Panc1 (cell line): ENCODE measurements around the gene IP6K2. TPM values are rescaled to one million over a fixed set of nuclear protein-coding genes. Genes with fewer than 3 reads are reported as not detected.
"Not testable (repeated sequence)": the region's sequence is repeated elsewhere in the genome, so short reads cannot be mapped to it uniquely, and the experiment has no call there.

Experiments used
- ATAC-seq: fragments of 200-7000 bp; cut with Tn5 transposase; 2 replicates; pipeline ENCODE4 v1.9.1; 2020; ENCODE audit warnings: mild to moderate bottlenecking, moderate library complexity
- BruUV-seq: library from RNA; stranded (reverse); fragments of 400-500 nt; replicated peaks from 2 replicates; lab custom pipeline; 2021; lab: Mats Ljungman, UMichigan
- CTCF ChIA-PET: fragments of 300-600 bp; sonication (Branson Sonifier 250); formaldehyde crosslinking; loops from one replicate; lab custom pipeline; 2022; ENCODE audit warnings: antibody characterized with exemption; lab: Charles Lee
- POLR2A ChIA-PET: fragments of 300-600 bp; sonication (Branson Sonifier 250); formaldehyde crosslinking; loops from one replicate; lab custom pipeline; 2022; ENCODE audit warnings: antibody characterized with exemption; lab: Charles Lee
- DNase-seq: peaks from one replicate; pipeline ENCODE4 v3.0.0-alpha.2; 2010; ENCODE audit warnings: low read depth, low spot score
- H3K27ac ChIP-seq: 2 replicates; pipeline ENCODE4 v1.5.1; 2011; ENCODE audit warnings: mild to moderate bottlenecking, low read length, inconsistent platforms
- H3K27me3 ChIP-seq: fragments of 200-500 bp; sonication (Bioruptor generic); 2 replicates; pipeline ENCODE4 v1.6.0; 2014; ENCODE audit warnings: low read length, inconsistent platforms; ENCODE audit not compliant: control insufficient read depth, insufficient read depth
- H3K36me3 ChIP-seq: fragments of 200-500 bp; sonication (Bioruptor generic); 2 replicates; pipeline ENCODE4 v1.5.1; 2014; ENCODE audit warnings: inconsistent platforms, mild to moderate bottlenecking, low read length, moderate library complexity; ENCODE audit not compliant: control insufficient read depth, insufficient read depth
- H3K4me1 ChIP-seq: 2 replicates; pipeline ENCODE4 v1.5.1; 2011; ENCODE audit warnings: inconsistent platforms, mild to moderate bottlenecking, low read length, moderate library complexity; ENCODE audit not compliant: control insufficient read depth, insufficient read depth
- H3K4me3 ChIP-seq, 2 experiments: 2 replicates each; pipeline ENCODE4 v1.5.1; 2011 to 2012; ENCODE audit warnings: low read depth in 2 of 2, low read length in 2 of 2, mild to moderate bottlenecking in 2 of 2, inconsistent platforms in 1 of 2, moderate library complexity in 1 of 2
- H3K9me3 ChIP-seq: fragments of 200-500 bp; sonication (Bioruptor generic); 2 replicates; pipeline ENCODE4 v1.5.1; 2014; ENCODE audit warnings: low read depth, mild to moderate bottlenecking, inconsistent platforms, low read length, moderate library complexity; ENCODE audit not compliant: control insufficient read depth, insufficient read depth
- CTCF ChIP-seq: fragments of 450-650 bp; IDR thresholded peaks from 2 replicates; pipeline ENCODE4 v1.5.1; 2017; ENCODE audit warnings: mild to moderate bottlenecking
- REST ChIP-seq, 2 experiments: IDR thresholded peaks; 2 replicates each; pipeline ENCODE4 v1.6.1; 2011 to 2012; ENCODE audit warnings: low read depth in 2 of 2, control low read depth in 1 of 2, low read length in 1 of 2, mild to moderate bottlenecking in 1 of 2, moderate library complexity in 1 of 2; ENCODE audit not compliant: insufficient read depth in 1 of 2
- TCF7L2 ChIP-seq: IDR thresholded peaks from 2 replicates; pipeline ENCODE4 v1.6.1; 2011; ENCODE audit warnings: mild to moderate bottlenecking, low read depth, low read length, inconsistent platforms
- in situ Hi-C: cut with HindIII; loops from 2 replicates; pipeline ENCODE4 v1.10.0; 2016; ENCODE audit warnings: low sequenced_read_pairs, low pct_unique_long_range_greater_than_20kb
- intact Hi-C: fragments of 100-400 bp; cut with micrococcal nuclease; formaldehyde crosslinking; loops from one replicate; pipeline ENCODE4 v1.10.0; 2022; ENCODE audit not compliant: unreplicated experiment
- total RNA-seq: library from RNA; stranded (reverse); gene quantifications from one replicate; pipeline ENCODE4 v1.2.1, GENCODE V29; 2021; ENCODE audit not compliant: unreplicated experiment

The IP6K2 gene
- total RNA-seq, 1 experiment from 2014 or later: 50.2 TPM

GRCh38 chr3:48738144-48738536 is 21.1 kb upstream of the IP6K2 start:
- no TSS peak for BruUV-seq
- in situ Hi-C loops (no loop called here), intact Hi-C loops (no loop called here)
- H3K9me3 ChIP-seq: no peaks in the 10 kb centered on the region
- POLR2A ChIA-PET: no interaction called here
- TF ChIP-seq TCF7L2: no peak
- TF ChIP-seq CTCF: no peak
- no peak for TF ChIP-seq REST (IDR thresholded peaks at IDR 0.05; ENCODE audit: insufficient read depth in 1 of 2, low read depth in 2 of 2, low read length in 1 of 2)
- H3K4me3 ChIP-seq: no peak overlapping the region
- ATAC-seq (no peak), DNase-seq (no peak)
- H3K27me3 ChIP-seq: no peaks in the 10 kb centered on the region
- H3K27ac ChIP-seq: no peak overlapping the region
- H3K4me1 ChIP-seq: peaks cover 3% of the 10 kb centered on the region
- no peaks in the 10 kb centered on the region for H3K36me3 ChIP-seq
- CTCF ChIA-PET: interaction anchor here (0.7 kb wide), 1 partner anchor 1505 kb away, joined by 4 read pairs; no protein-coding TSS in a partner anchor

GRCh38 chr3:48735075-48735767 is 18.2 kb upstream of the IP6K2 start:
- intact Hi-C loops, H3K9me3 ChIP-seq, H3K4me1 ChIP-seq, DNase-seq, BruUV-seq, H3K36me3 ChIP-seq, in situ Hi-C loops, POLR2A ChIA-PET, H3K27ac ChIP-seq, CTCF ChIA-PET, ATAC-seq, H3K27me3 ChIP-seq, H3K4me3 ChIP-seq: not testable (repeated sequence)

GRCh38 chr3:48734541-48734940 is 17.5 kb upstream of the IP6K2 start:
- in situ Hi-C loops, H3K36me3 ChIP-seq, H3K4me3 ChIP-seq, BruUV-seq, CTCF ChIA-PET, ATAC-seq, H3K4me1 ChIP-seq, intact Hi-C loops, H3K27me3 ChIP-seq, H3K27ac ChIP-seq, H3K9me3 ChIP-seq, DNase-seq, POLR2A ChIA-PET: not testable (repeated sequence)

GRCh38 chr3:48733752-48734518 is 16.9 kb upstream of the IP6K2 start:
- DNase-seq, POLR2A ChIA-PET, H3K36me3 ChIP-seq, H3K27me3 ChIP-seq, H3K4me1 ChIP-seq, intact Hi-C loops, H3K4me3 ChIP-seq, CTCF ChIA-PET, BruUV-seq, ATAC-seq, in situ Hi-C loops, H3K9me3 ChIP-seq, H3K27ac ChIP-seq: not testable (repeated sequence)
